Measurements from ENCODE around the gene DUSP16. TPM values are rescaled to one million over a fixed set of nuclear protein-coding genes. Genes with fewer than 3 reads are reported as not detected.

DUSP16 gene
- polyA plus RNA-seq, 1 donor from 2014 or later = 42.5 TPM

DNA sequence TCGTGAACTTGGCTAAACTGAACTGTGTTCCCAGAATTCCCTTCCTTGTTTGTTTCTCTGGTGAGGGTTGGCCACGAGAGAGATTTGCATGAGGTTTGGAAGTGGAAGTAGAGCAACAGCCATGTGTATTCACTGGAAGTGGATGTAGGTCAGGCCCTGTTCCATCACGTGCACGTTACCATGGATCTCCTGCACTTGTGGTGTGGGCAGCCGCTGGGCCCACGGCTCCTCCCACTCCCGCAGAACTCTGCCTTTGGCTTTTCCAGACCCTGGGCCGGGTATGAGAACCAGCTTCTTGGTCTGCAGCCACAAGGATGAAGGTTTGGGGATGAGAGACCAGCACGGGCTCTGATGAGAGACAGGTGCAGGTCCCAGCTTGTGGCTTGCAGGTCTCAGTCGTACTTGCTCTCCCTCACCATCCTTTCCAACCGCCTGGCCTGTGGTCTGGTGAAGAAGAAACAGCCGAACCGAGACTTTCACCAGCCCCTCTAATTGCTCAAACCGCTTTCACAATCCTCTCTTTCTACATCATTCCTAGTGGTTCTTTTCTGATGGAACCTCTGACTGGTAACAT is 94.9 kb downstream of the DUSP16 start:
- no peak overlapping the region for H2AFZ ChIP-seq (ENCODE audit: low read depth, low read length)
- no peaks in the 10 kb centered on the region for H3F3A ChIP-seq (ENCODE audit: insufficient read depth, low read length, poor library complexity, severe bottlenecking)
- no peak overlapping the region for H3K4me2 ChIP-seq (ENCODE audit: low read length)
- no peak overlapping the region for H3K9ac ChIP-seq (ENCODE audit: low read length)
- H3K36me3 ChIP-seq (ENCODE audit: insufficient read depth, low read length) = no peaks in the 10 kb centered on the region
- no peaks in the 10 kb centered on the region for H3K9me2 ChIP-seq (ENCODE audit: insufficient read depth, low read length)
- H3K79me2 ChIP-seq (replicated peaks; ENCODE audit: insufficient read depth, low read length) = no peaks in the 10 kb centered on the region
- TF ChIP-seq EP300 (conservative IDR thresholded peaks at IDR 0.05; ENCODE audit: poor library complexity, severe bottlenecking) = no peak
- no peak for TF ChIP-seq CTCF (IDR thresholded peaks at IDR 0.05; ENCODE audit: poor library complexity, severe bottlenecking)
- no peak for TF ChIP-seq TAF1 (IDR thresholded peaks at IDR 0.05; ENCODE audit: low read depth)
- no peak for TF ChIP-seq POLR2AphosphoS5 (IDR thresholded peaks at IDR 0.05)
- TF ChIP-seq REST (IDR thresholded peaks at IDR 0.05; ENCODE audit: borderline replicate concordance) = no peak
- TF ChIP-seq MXI1 (conservative IDR thresholded peaks at IDR 0.05; ENCODE audit: poor library complexity, severe bottlenecking) = no peak
- no peak for TF ChIP-seq RAD21 (conservative IDR thresholded peaks at IDR 0.05)
- TF ChIP-seq SMC3 (conservative IDR thresholded peaks at IDR 0.05; ENCODE audit: poor library complexity) = no peak
- TF ChIP-seq EZH2 (IDR thresholded peaks at IDR 0.05; ENCODE audit: borderline replicate concordance, insufficient read depth, low read length, poor library complexity, severe bottlenecking) = no peak
- H3K27me3 ChIP-seq (ENCODE audit: insufficient read depth, low read depth, low read length) = no peaks in the 10 kb centered on the region
- no peaks in the 10 kb centered on the region for H4K20me1 ChIP-seq (ENCODE audit: insufficient read depth)
- H3K4me3 ChIP-seq (ENCODE audit: low read length) = no peak overlapping the region
- no peak overlapping the region for H3K27ac ChIP-seq (ENCODE audit: low read length)
- no peaks in the 10 kb centered on the region for H3K9me3 ChIP-seq (ENCODE audit: low read length)

DNA sequence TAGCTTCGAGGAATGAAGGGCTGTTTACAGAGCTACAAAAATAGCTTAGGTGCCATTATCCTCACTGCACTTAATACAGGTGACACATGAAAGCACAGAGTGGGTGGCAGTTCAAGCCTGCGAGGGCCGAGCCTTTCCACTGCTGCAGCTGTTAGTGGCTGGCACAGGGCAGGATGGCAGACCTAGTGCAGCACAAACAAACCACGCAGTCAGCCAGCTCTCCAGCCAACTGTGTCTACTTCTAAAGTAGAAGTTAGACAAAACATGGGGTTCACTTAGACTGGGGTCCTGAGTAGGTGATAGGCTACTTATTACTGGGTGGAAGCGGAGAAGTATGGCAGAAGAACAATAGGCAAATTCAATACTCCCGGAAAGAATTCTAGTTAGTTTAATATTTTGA is 95.4 kb downstream of the DUSP16 start:
- H2AFZ ChIP-seq (ENCODE audit: low read depth, low read length) = no peak overlapping the region
- no peak overlapping the region for H3K27ac ChIP-seq (ENCODE audit: low read length)
- H3K27me3 ChIP-seq (ENCODE audit: insufficient read depth, low read depth, low read length) = no peaks in the 10 kb centered on the region
- H3K9me3 ChIP-seq (ENCODE audit: low read length) = no peaks in the 10 kb centered on the region
- H3K9ac ChIP-seq (ENCODE audit: low read length) = no peak overlapping the region
- no peak overlapping the region for H3K4me3 ChIP-seq (ENCODE audit: low read length)
- no peaks in the 10 kb centered on the region for H3K36me3 ChIP-seq (ENCODE audit: insufficient read depth, low read length)
- H3F3A ChIP-seq (ENCODE audit: insufficient read depth, low read length, poor library complexity, severe bottlenecking) = no peaks in the 10 kb centered on the region
- H4K20me1 ChIP-seq (ENCODE audit: insufficient read depth) = no peaks in the 10 kb centered on the region
- no peaks in the 10 kb centered on the region for H3K79me2 ChIP-seq (replicated peaks; ENCODE audit: insufficient read depth, low read length)
- TF ChIP-seq EZH2 (IDR thresholded peaks at IDR 0.05; ENCODE audit: borderline replicate concordance, insufficient read depth, low read length, poor library complexity, severe bottlenecking) (no peak), MXI1 (conservative IDR thresholded peaks at IDR 0.05; ENCODE audit: poor library complexity, severe bottlenecking) (no peak), CTCF (IDR thresholded peaks at IDR 0.05; ENCODE audit: poor library complexity, severe bottlenecking) (no peak), POLR2AphosphoS5 (IDR thresholded peaks at IDR 0.05) (no peak), SMC3 (conservative IDR thresholded peaks at IDR 0.05; ENCODE audit: poor library complexity) (no peak), EP300 (conservative IDR thresholded peaks at IDR 0.05; ENCODE audit: poor library complexity, severe bottlenecking) (no peak), TAF1 (IDR thresholded peaks at IDR 0.05; ENCODE audit: low read depth) (no peak)
- H3K4me2 ChIP-seq (ENCODE audit: low read length) = no peak overlapping the region
- H3K9me2 ChIP-seq (ENCODE audit: insufficient read depth, low read length) = no peaks in the 10 kb centered on the region

All from neural cell (in vitro differentiated cells).